ENCODE results near the gene SPAAR.

GRCh38 chr9:35909687-35910612 lies 660 bp downstream of the SPAAR start:
- TF ChIP-seq CTCF (IDR thresholded peaks at IDR 0.05) (no peak), POLR2A (IDR thresholded peaks at IDR 0.05) (no peak), POLR2AphosphoS5 (IDR thresholded peaks at IDR 0.05) (no peak), EP300 (IDR thresholded peaks at IDR 0.05) (no peak)

Data from suprapubic skin (tissue), 4 donors.